Natural killer cell (primary cell): ENCODE data around the gene PDIA6. TPM values are rescaled to one million over a fixed set of nuclear protein-coding genes. Genes with fewer than 3 reads are reported as not detected.

Source experiments
- ATAC-seq, 3 donors: fragments of 150-1000 bp in 2 of 3; fragments of 200-7000 bp in 1 of 3; cut with Tn5 transposase; 1 replicate in 1 of 3; 2 replicates in 2 of 3; pipeline ENCODE4 v1.10.0; 2021; ENCODE audit warnings: mild to moderate bottlenecking in 2 of 3, moderate library complexity in 2 of 3
- DNase-seq, 2 donors: peaks; one replicate each; pipeline versions ENCODE4 v3.0.0 to v3.0.0-alpha.2; 2013 to 2021; ENCODE audit warnings: mixed read lengths in 1 of 2
- H3K27ac ChIP-seq: one replicate; pipeline ENCODE4 v1.5.1; 2013; ENCODE audit warnings: mild to moderate bottlenecking, low read length
- H3K27me3 ChIP-seq: one replicate; pipeline ENCODE4 v1.6.1; 2013; ENCODE audit warnings: low read length; ENCODE audit not compliant: control insufficient read depth, insufficient read depth
- H3K36me3 ChIP-seq: one replicate; pipeline ENCODE4 v1.6.1; 2013; ENCODE audit warnings: low read length; ENCODE audit not compliant: control insufficient read depth, insufficient read depth
- H3K4me1 ChIP-seq: one replicate; pipeline ENCODE4 v1.6.1; 2013; ENCODE audit warnings: low read length; ENCODE audit not compliant: control insufficient read depth, insufficient read depth
- H3K4me3 ChIP-seq: one replicate; pipeline ENCODE4 v1.5.1; 2013; ENCODE audit warnings: low read length
- H3K9me3 ChIP-seq: one replicate; pipeline ENCODE4 v1.6.1; 2013; ENCODE audit warnings: low read length; ENCODE audit not compliant: control insufficient read depth, insufficient read depth
- H3K27ac Mint-ChIP-seq, 2 donors: one replicate each; pipeline ENCODE4 v1.8.0; 2022; ENCODE audit warnings: mild to moderate bottlenecking in 2 of 2, mixed read lengths in 2 of 2, moderate library complexity in 1 of 2
- H3K27me3 Mint-ChIP-seq, 2 donors: one replicate each; pipeline ENCODE4 v1.8.0; 2022; ENCODE audit warnings: low read depth in 2 of 2, mixed read lengths in 2 of 2
- H3K36me3 Mint-ChIP-seq: one replicate; pipeline ENCODE4 v1.8.0; 2022; ENCODE audit warnings: mixed read lengths
- H3K4me1 Mint-ChIP-seq, 2 donors: one replicate each; pipeline ENCODE4 v1.8.0; 2022; ENCODE audit warnings: mixed read lengths in 2 of 2
- H3K4me3 Mint-ChIP-seq: one replicate; pipeline ENCODE4 v1.8.0; 2022; ENCODE audit warnings: mild to moderate bottlenecking, moderate library complexity, mixed read lengths
- H3K9me3 Mint-ChIP-seq, 2 donors: one replicate each; pipeline ENCODE4 v1.8.0; 2022; ENCODE audit warnings: mixed read lengths in 2 of 2
- CTCF ChIP-seq: fragments of 200-600 bp; IDR thresholded peaks from one replicate; pipeline ENCODE4 v1.8.0; 2022; ENCODE audit warnings: antibody characterized with exemption
- WGBS: methylation state at CpG from one replicate; pipeline ENCODE4 v1.1.7; 2013; ENCODE audit warnings: missing lambda C conversion rate; ENCODE audit not compliant: insufficient coverage; 5-methylcytosine and 5-hydroxymethylcytosine counted together
- intact Hi-C: fragments of 100-400 bp; cut with micrococcal nuclease; formaldehyde crosslinking; loops from one replicate; pipeline ENCODE4 v1.14.2; 2022
- total RNA-seq, 4 donors: library from RNA; stranded (reverse); fragments of 120-200 nt in 1 of 4; gene quantifications; one replicate each; pipeline versions ENCODE4 v1.2.3 to v1.2.4, GENCODE V29; 2013 to 2022

PDIA6 gene
- total RNA-seq, 3 donors from 2014 or later (not counting 1 experiment from before 2014, with no cell fraction given) = 57.4 to 81.2 (median 58.7) TPM

GRCh38 chr2:10753156-10753555 is 59.4 kb downstream of the PDIA6 start:
- Histone ChIP-seq H3K27ac (no peak overlapping the region), H3K9me3 (no peaks in the 10 kb centered on the region), H3K36me3 (no peaks in the 10 kb centered on the region), H3K4me3 (no peak overlapping the region), H3K4me1 (no peaks in the 10 kb centered on the region), H3K27me3 (no peaks in the 10 kb centered on the region)
- ATAC-seq (no peak), DNase-seq (no peak)
- intact Hi-C loops = no loop called here
- H3K4me1 Mint-ChIP-seq = no peaks in the 10 kb centered on the region
- WGBS = 90% methylated on average over 6 of the region's 7 CpGs
- H3K36me3 Mint-ChIP-seq = no peaks in the 10 kb centered on the region
- H3K27ac Mint-ChIP-seq = no peak overlapping the region
- no peak overlapping the region for H3K4me3 Mint-ChIP-seq
- H3K9me3 Mint-ChIP-seq = no peaks in the 10 kb centered on the region
- peaks cover 8 to 10% of the 10 kb centered on the region in 2 donors for H3K27me3 Mint-ChIP-seq
- no peak for TF ChIP-seq CTCF

- Mint-ChIP-seq H3K4me1 (no peaks in the 10 kb centered on the region), H3K36me3 (no peaks in the 10 kb centered on the region), H3K27me3 (peaks cover 8 to 15% of the 10 kb centered on the region in 2 donors), H3K27ac (no peak overlapping the region), H3K9me3 (no peaks in the 10 kb centered on the region), H3K4me3 (no peak overlapping the region)
- intact Hi-C loops = no loop called here
- 86% methylated on average over 4 of the region's 5 CpGs for WGBS
- no peak overlapping the region for H3K27ac ChIP-seq
- no peaks in the 10 kb centered on the region for H3K9me3 ChIP-seq
- no peaks in the 10 kb centered on the region for H3K36me3 ChIP-seq
- ATAC-seq = no peak
- no peak for DNase-seq
- H3K27me3 ChIP-seq = no peaks in the 10 kb centered on the region
- TF ChIP-seq CTCF = no peak
- no peak overlapping the region for H3K4me3 ChIP-seq
- no peaks in the 10 kb centered on the region for H3K4me1 ChIP-seq
Observed at GRCh38 chr2:10752236-10752635, 60.3 kb downstream of the PDIA6 start.

- H3K4me3 Mint-ChIP-seq = no peak overlapping the region
- Histone ChIP-seq H3K36me3 (no peaks in the 10 kb centered on the region), H3K27ac (no peak overlapping the region), H3K9me3 (no peaks in the 10 kb centered on the region), H3K4me1 (no peaks in the 10 kb centered on the region), H3K27me3 (no peaks in the 10 kb centered on the region), H3K4me3 (no peak overlapping the region)
- H3K27ac Mint-ChIP-seq = no peak overlapping the region
- peaks cover 8 to 17% of the 10 kb centered on the region in 2 donors for H3K27me3 Mint-ChIP-seq
- intact Hi-C loops = no loop called here
- TF ChIP-seq CTCF = no peak
- ATAC-seq (no peak), DNase-seq (no peak)
- no peaks in the 10 kb centered on the region for H3K36me3 Mint-ChIP-seq
- WGBS = 81% methylated on average over 5 of the region's 6 CpGs
- H3K9me3 Mint-ChIP-seq = no peaks in the 10 kb centered on the region
- no peaks in the 10 kb centered on the region for H3K4me1 Mint-ChIP-seq
Observed at GRCh38 chr2:10750610-10751009, 62.0 kb downstream of the PDIA6 start.

GRCh38 chr2:10742666-10743065 is 69.9 kb downstream of the PDIA6 start:
- no peaks in the 10 kb centered on the region for H3K36me3 ChIP-seq
- H3K9me3 Mint-ChIP-seq = no peaks in the 10 kb centered on the region
- DNase-seq (no peak), ATAC-seq (no peak)
- no peaks in the 10 kb centered on the region for H3K9me3 ChIP-seq
- H3K27me3 ChIP-seq = no peaks in the 10 kb centered on the region
- H3K4me1 Mint-ChIP-seq = no peaks in the 10 kb centered on the region
- no peaks in the 10 kb centered on the region for H3K4me1 ChIP-seq
- no peak for TF ChIP-seq CTCF
- peaks cover 0 to 6% of the 10 kb centered on the region in 2 donors for H3K27me3 Mint-ChIP-seq
- no peak overlapping the region for H3K4me3 ChIP-seq
- H3K4me3 Mint-ChIP-seq = no peak overlapping the region
- intact Hi-C loops = no loop called here
- H3K27ac ChIP-seq = no peak overlapping the region
- no peaks in the 10 kb centered on the region for H3K36me3 Mint-ChIP-seq
- no peak overlapping the region for H3K27ac Mint-ChIP-seq
- 81% methylated on average over 9 of the region's 11 CpGs for WGBS
